WTC11 (cell line): ENCODE results near the gene MVD.

Source experiments
- AFF4 ChIP-seq: sonication (generic); formaldehyde crosslinking; IDR thresholded peaks from 2 replicates; pipeline ENCODE4 v1.8.1; 2023; ENCODE audit warnings: mild to moderate bottlenecking, missing genetic modification reagents, borderline replicate concordance
- CBFB ChIP-seq: sonication (generic); formaldehyde crosslinking; IDR thresholded peaks from 2 replicates; pipeline ENCODE4 v1.8.1; 2022; ENCODE audit warnings: mild to moderate bottlenecking, low read depth, missing genetic modification reagents
- CTCF ChIP-seq: fragments of 200-600 bp; IDR thresholded peaks from 2 replicates; pipeline ENCODE4 v1.8.0; 2022; ENCODE audit warnings: antibody characterized with exemption
- FOXJ3 ChIP-seq: sonication (generic); formaldehyde crosslinking; IDR thresholded peaks from 2 replicates; pipeline ENCODE4 v1.9.0; 2021; ENCODE audit warnings: missing genetic modification reagents, mild to moderate bottlenecking, borderline replicate concordance
- ZNF121 ChIP-seq: sonication (generic); formaldehyde crosslinking; IDR thresholded peaks from 2 replicates; pipeline ENCODE4 v1.8.0; 2023; ENCODE audit warnings: missing genetic modification reagents
- TF ChIP-seq, protein P1 (sequence below): sonication (generic); formaldehyde crosslinking; IDR thresholded peaks from 2 replicates; pipeline ENCODE4 v1.8.1; 2023; ENCODE audit warnings: mild to moderate bottlenecking, missing genetic modification reagents
- TF ChIP-seq, protein P2 (sequence below): sonication (generic); formaldehyde crosslinking; IDR thresholded peaks from 2 replicates; pipeline ENCODE4 v1.8.1; 2022; ENCODE audit warnings: low read depth, mild to moderate bottlenecking, moderate library complexity, missing genetic modification reagents, borderline replicate concordance

DNA sequence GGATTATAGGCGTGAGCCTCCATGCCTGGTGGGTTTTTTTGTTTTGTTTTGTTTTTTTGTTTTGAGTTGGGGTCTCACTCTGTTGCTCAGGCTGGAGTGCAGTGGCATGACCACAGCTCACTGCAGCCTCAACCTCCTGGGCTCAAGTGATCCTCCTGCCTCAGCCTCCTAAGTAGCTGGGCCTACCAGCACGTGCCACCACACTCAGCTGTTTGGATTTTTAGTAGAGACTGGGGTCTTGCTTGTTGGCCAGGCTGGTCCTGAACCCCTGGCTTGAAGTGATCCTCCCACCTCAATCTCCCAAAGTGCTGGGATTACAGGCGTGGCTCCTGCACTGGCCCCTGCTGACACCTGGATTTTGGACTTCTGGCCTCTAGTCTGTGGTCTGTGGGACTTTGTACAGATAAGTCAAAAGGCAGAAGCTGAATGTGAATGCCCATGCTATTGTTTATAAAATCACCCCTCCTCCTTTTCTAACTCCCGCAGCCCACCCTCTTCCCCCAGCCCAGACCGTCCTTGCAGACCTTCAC lies 17.7 kb upstream of the MVD start:
- no peak for TF ChIP-seq CTCF
- TF ChIP-seq CBFB (CRISPR knock-in tag): no peak
- TF ChIP-seq, protein P1, sequence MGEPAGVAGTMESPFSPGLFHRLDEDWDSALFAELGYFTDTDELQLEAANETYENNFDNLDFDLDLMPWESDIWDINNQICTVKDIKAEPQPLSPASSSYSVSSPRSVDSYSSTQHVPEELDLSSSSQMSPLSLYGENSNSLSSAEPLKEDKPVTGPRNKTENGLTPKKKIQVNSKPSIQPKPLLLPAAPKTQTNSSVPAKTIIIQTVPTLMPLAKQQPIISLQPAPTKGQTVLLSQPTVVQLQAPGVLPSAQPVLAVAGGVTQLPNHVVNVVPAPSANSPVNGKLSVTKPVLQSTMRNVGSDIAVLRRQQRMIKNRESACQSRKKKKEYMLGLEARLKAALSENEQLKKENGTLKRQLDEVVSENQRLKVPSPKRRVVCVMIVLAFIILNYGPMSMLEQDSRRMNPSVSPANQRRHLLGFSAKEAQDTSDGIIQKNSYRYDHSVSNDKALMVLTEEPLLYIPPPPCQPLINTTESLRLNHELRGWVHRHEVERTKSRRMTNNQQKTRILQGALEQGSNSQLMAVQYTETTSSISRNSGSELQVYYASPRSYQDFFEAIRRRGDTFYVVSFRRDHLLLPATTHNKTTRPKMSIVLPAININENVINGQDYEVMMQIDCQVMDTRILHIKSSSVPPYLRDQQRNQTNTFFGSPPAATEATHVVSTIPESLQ (CRISPR knock-in tag): no peak
- no peak for TF ChIP-seq AFF4 (CRISPR knock-in tag)
- TF ChIP-seq ZNF121 (CRISPR knock-in tag): peak; percentile 64; the same call in 1 of the 2 replicates
- TF ChIP-seq, protein P2, sequence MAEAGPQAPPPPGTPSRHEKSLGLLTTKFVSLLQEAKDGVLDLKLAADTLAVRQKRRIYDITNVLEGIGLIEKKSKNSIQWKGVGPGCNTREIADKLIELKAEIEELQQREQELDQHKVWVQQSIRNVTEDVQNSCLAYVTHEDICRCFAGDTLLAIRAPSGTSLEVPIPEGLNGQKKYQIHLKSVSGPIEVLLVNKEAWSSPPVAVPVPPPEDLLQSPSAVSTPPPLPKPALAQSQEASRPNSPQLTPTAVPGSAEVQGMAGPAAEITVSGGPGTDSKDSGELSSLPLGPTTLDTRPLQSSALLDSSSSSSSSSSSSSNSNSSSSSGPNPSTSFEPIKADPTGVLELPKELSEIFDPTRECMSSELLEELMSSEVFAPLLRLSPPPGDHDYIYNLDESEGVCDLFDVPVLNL (CRISPR knock-in tag): no peak
- TF ChIP-seq FOXJ3 (CRISPR knock-in tag): no peak
